NOMO-1 treated with dmso at 0.1 percent for 144 hours (cell line): ENCODE measurements around the gene IL5.
A peak's percentile ranks its signal among the peaks of the same experiment; 100 is the strongest.
"Not testable (repeated sequence)": the region's sequence is repeated elsewhere in the genome, so short reads cannot be mapped to it uniquely, and the experiment has no call there.

Source experiments
- DNase-seq: peaks from one replicate; lab custom pipeline; 2025; ENCODE audit not compliant: unreplicated experiment; lab: John Stamatoyannopoulos, UW

Gene IL5

DNA sequence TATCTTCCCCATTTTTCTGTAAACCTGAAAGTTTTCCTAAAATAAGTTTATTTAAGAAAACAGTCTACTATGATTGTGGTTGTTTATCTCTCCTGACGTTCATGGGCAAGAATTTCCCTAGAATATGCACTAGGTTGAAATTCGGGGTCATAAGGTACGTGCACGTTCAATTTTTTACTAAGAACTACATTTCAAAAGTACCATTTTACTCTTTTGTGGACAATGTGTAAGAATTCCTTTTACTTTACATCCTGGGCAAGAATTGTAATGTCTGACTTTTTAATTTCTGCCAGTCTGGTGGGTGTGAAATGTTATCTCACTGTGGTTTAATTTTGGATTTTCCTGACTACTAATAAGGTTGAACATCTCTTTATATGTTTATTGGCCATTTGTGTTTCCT lies 12.4 kb downstream of the IL5 start:
- DNase-seq = no peak

- no peak for DNase-seq
These were observed 14.3 kb downstream of the IL5 start for GRCh38 chr5:132528866-132529634.

- no peak for DNase-seq
These were observed 15.3 kb downstream of the IL5 start for GRCh38 chr5:132528021-132528420.

DNA sequence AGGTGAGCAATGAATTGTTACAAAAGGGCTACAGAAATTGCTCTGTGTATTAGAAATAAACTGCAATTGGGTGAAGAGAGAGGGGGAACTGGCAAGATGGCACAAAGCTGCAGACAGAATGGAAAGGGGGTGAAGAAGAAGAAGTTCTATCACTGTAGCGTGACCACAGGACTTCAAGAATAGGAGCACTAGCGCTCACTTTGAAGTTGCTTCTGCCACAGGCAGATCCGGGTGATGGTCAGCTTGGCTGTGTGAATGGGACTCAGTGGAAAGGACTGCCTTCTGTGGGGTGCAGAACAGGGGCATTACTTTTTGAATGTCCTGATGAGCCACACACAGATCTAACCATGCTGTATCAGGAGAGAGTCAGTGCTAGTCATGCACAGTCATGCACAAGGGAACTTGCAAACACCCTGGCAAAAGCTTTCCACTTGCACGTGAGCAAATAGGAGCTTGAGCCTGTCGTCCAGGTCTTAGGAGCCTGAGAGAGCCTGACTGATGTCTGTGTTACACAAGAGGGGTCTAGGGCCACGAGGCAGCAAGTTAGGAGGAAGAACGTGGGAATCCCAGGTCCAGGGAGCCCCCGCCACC lies 16.3 kb downstream of the IL5 start:
- DNase-seq = no peak

DNA sequence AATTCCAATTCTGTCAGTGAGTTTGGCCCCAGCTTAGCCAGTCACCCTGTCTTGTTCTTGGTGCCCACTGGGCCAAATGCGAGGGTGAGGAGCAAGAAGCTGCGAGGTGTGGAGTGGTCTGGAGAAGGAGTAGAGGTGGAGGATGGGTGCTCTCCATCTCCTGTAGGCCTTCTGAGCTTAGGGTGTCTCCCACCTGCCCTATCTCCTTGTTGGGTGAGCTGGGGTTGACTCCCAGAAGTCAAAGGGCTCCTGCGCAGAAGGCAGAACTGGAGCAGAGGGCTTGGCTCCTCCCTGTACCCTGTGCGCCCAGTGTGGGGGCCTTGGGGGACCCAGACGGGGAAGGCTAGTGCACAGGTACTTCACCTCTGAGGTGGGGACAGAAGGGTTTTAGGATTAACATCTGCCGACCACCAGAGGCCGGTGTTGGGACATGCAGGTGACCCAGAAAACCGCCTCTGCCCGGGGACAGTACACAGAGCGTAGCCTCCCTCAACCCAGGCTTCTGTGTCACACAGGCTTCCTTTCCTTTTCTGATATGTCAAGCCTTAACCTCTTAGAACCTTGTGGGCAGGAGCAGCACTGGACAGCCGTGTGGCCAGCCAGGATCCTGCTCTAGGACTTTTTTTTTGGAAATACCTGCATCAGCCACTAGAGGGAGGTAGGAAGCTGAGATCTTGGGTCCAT lies 16.9 kb downstream of the IL5 start:
- DNase-seq = peak; percentile 29

GRCh38 chr5:132525299-132525724 lies 18.0 kb downstream of the IL5 start:
- DNase-seq = peak; percentile 10

- DNase-seq = not testable (repeated sequence)
These were observed 18.4 kb downstream of the IL5 start for GRCh38 chr5:132524877-132525276.

- DNase-seq = not testable (repeated sequence)
These were observed 21.3 kb downstream of the IL5 start for GRCh38 chr5:132522067-132522466.

- not testable (repeated sequence) for DNase-seq
These were observed 29.5 kb downstream of the IL5 start for GRCh38 chr5:132513618-132514336.

GRCh38 chr5:132510076-132510475 lies 33.2 kb downstream of the IL5 start:
- no peak for DNase-seq

DNA sequence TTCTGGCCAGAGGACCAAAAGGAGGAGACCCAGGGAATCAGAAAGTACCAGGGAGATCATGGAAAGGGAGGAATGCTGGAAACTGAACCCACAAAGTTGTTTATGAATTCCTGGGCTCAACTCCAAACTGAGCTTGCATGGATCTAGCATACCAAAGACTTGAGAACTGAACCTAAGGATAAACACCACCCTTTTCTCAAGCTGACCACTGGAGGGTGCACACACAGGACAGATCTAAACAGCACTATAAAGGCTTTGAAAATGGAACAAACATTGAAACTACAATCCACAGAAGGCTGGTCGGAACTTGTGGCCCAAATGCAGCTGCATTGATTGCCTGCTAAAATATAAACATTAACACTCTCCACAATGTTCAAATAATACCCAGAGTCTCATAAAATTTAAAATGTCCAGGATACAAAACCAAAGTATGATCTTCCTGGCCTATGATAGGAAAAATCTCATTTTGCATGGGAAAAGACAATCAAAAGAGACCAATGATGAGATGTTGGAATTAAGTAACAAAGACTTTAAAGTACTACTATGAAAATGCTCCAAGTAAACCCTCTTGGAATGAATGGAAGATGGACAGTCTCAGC lies 37.1 kb downstream of the IL5 start:
- DNase-seq = no peak

- DNase-seq = no peak
These were observed 37.7 kb downstream of the IL5 start for GRCh38 chr5:132505641-132506040.

DNA sequence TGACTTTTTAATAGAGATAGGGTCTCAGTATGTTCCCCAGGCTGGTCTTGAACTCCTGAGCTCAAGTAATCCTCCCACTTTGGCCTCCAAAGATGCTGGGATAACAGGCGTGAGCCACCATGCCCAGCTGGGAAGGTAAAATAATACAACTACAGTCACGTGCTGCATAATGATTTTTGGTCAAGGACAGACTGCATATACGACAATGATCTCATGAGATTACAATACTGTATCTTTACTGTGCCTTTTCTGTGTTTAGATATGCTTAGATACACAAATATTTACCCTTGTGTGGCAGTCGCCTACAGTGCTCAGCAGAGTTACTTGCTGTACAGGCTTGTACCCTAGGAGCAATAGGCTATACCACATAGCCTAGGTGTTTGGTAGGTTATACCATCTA lies 38.6 kb downstream of the IL5 start:
- no peak for DNase-seq

- no peak for DNase-seq
These were observed 40.1 kb downstream of the IL5 start for GRCh38 chr5:132503244-132503643.

GRCh38 chr5:132501961-132502931 lies 41.1 kb downstream of the IL5 start:
- DNase-seq = no peak

DNA sequence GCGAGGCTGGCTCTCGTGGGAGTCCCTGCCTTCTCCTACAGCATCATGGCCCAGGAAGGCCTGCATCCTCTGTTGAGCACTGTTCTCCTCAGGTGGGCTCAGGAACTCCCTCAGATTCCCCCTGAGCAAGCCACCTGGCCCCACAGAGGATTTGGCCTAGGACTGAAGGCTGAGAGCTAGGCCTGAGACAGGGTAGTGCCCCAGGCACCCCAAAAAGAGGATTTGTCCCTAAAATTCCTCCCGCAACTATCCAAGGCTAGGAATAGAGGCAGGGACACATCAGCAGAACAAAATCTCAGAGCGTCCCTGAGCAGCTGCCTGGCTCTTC lies 41.7 kb downstream of the IL5 start:
- DNase-seq = no peak

GRCh38 chr5:132500931-132501628 lies 42.2 kb downstream of the IL5 start:
- DNase-seq = peak; percentile 46

DNA sequence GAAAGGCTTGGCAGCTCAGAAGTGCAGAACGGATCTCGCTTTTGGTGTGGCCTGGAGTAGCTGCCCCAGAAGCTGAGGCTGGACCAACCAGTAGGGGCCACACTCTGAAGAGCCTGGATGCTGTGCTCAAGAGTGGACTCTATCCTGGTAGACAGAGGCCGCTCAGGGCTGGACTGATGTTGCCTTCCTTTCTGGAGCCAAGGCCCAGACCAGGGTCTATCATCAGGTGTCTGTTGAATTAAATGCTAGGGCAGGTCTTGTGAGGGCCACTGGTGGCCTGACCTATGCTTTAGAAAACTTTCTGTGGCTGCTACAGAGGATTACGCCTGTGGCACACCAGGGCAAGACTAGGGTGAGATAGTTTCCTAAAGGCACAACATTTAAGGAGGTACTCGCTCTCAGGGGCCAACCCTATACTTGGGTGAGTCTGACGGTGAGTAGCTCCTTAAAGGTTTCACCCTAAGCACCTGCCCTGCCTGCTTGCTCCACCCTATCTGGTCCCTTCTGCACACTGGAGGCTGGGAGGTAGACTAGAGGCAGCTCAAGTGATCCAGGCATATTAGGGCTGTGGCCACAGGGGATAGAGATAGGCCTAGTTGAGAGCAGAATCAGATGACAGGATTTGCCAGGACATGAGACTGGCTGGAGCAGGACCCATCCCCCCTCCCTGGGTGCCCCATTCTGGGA lies 42.9 kb downstream of the IL5 start:
- DNase-seq = no peak
